Activated CD4-positive, alpha-beta T cell treated with anti-CD3 and anti-CD28 coated beads, Interleukin-2, amount 50 U/mL, for 4 hours (primary cell): Measurements from ENCODE around the gene WDFY2.
"Not testable (repeated sequence)": the region's sequence is repeated elsewhere in the genome, so short reads cannot be mapped to it uniquely, and the experiment has no call there.

ENCODE experiments used
- DNase-seq, 2 experiments: peaks; one replicate each; pipeline ENCODE4 v3.0.0-alpha.2; 2020

Gene WDFY2, protein sequence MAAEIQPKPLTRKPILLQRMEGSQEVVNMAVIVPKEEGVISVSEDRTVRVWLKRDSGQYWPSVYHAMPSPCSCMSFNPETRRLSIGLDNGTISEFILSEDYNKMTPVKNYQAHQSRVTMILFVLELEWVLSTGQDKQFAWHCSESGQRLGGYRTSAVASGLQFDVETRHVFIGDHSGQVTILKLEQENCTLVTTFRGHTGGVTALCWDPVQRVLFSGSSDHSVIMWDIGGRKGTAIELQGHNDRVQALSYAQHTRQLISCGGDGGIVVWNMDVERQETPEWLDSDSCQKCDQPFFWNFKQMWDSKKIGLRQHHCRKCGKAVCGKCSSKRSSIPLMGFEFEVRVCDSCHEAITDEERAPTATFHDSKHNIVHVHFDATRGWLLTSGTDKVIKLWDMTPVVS

DNA sequence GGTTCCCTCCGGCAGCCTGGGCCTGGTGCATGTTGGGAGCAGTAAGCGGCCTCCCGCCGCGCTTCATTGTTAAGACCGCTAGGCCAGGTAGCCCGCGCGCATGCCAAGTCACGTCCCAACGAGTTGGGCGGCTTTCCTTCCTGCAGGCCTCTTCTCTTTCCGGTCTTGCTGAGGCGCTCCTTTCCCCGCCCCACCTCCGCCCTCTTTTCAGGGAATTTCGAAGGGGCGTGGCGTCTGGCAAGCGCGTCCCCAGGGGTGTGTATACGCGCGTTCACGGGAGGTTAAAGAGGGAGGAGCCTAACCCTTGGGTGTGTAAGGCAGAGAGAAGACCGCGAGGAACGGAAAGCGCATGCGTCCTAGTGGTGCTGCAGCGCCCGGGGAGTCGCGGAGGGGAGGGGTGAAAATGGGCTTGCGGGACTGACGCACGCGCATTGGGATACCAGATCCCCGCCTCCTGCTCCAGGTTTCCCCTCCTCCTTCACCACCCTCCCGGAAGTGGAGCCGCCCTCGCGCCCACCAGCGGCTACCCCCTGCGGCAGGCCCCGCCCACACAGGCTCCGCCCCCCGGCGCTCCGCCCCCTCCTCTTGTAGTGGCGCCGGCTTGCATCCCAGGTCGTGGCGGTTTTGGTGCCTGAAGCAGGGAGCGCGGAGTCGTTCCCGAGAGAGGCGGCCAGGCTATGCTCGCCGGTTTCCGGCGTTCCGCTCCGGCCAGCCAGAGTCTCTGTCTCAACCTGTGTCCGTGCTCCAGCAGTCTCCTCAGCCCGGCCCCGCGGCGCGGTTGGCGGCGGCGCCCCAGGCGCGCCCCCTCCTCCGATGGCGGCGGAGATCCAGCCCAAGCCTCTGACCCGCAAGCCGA, at the start of gene WDFY2:
Gene WDFY2 (plus strand): TSS at position 588 of the 856 bp plus-strand sequence. CDS start 226 bp downstream, at position 814.
- peak; percentile 99 for DNase-seq

DNA sequence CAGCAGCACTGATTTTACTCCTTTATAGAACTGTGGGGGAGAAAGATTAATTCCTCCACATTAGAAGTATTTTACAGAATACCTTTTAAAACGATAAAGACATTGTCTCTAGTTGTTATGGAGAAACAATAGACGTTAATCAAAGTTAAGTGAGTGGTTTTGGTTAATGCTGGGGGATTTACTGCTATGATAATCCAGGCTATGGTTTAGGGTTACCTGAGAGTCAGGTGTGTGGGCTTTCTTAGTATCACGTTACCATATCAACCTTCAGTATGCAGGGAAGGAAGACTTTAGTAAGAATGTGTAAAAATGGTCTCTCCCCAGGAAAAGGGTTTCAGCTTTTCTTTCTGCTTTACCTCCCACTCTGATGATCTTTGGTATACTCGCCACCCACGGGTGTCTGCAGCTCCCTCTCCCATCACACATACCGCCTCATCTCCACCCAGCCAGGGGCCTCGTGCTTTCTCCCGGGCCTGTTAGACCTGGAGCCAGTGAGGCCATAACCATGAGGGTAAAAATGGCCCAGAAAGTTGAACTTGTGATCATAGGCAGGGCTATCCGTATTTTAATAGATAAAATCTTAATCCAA, 45.6 kb upstream of the WDFY2 start:
- no peak for DNase-seq

DNA sequence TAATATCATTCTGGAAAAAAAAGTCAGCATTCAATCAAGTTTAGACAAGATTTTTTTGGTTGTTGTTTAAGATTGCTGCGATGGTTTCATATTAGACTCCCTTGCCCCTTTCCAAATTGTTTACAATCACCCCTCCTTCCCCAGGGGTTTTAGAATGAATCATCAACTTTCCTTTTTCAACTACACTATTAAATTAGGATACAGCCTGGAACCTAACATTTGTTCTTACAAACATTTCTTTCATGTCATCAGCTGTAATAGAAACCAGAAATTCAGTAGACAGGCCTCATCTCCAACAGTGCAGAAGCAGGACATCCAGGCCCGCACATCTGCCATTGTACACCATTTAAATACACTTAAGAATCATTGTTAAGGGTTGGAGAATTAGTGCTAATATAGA, 44.4 kb upstream of the WDFY2 start:
- DNase-seq, result no peak

DNA sequence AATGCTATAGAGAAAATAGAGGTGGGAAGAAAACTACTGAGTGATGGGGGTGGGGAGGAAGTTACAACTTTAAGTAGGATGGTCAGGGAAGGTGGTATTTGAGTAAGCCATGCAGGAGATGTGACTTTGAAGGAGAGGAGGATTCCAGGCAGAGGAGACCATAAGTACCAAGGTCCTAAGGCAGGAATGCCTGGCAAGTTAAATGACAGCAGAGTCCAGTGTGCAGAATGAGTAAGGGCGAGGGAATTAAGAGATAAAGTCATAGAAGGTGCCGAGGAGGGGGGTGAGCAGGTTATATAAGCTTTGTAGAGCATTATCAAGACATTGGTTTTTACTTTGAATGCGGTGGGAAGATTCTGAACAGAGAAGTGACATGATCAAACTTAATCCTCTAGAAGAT, 43.2 kb upstream of the WDFY2 start:
- no peak for DNase-seq

DNA sequence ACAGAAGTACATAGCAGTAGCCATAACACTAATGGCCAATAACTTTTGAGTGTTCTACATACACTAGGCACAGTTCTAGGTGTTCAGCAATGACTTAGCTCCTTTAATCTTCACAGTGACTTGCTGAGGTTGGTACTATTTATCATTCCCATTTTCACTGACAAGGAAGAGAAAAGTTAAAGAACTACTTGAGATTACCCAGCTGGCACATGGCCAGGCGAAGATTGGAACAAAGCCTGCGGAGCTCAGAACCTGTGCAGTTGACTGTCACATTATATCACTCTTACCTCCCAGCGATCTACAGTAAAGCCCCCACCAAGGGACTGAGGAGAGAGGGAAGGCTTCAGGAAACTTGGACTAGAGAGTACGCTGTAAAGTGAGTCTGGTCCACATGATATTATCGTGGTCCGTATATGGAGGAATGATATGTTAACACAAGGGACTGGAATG, 42.4 kb upstream of the WDFY2 start:
- no peak for DNase-seq

DNA sequence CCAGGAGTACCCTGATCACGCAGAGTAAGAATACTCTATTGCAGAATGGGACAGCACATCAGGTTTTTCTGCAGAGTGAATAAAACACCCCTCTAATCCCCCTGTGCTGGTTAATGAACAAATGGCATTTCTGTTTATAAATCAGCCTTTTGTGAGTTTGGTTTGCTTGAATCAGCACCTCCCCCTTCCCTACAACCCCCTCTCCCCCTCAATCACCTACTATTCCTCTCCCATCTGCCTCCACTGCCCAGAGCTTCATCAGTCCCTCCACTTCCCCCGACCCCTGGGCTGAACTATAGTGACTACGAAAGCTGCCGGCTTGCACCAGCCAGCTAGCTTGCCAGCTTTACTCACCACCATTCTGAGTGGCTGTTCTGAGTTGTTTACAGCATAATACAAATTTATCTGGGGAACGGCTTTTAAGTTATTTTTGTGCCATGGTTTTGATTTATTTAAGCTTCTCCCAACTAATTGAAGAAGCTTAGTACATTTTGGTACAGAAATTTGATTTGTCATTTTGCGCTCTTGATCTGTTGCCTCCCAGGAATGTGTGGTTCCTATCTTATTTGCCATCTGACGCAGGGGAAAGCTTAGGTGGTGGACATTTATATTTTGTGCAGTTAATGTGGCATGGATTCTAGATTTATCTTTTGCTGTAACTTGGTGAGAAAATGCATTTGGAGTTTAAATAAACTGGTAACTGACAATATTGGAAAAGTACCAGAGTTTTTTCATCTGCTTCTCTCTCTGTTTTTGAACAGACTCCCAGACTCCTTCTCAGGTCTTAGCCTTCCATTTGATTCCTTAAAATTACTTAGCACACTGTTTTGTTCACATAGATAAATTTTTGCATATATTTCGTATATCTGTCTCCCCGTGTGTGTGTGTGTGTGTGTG, 41.7 kb upstream of the WDFY2 start:
- no peak for DNase-seq

DNA sequence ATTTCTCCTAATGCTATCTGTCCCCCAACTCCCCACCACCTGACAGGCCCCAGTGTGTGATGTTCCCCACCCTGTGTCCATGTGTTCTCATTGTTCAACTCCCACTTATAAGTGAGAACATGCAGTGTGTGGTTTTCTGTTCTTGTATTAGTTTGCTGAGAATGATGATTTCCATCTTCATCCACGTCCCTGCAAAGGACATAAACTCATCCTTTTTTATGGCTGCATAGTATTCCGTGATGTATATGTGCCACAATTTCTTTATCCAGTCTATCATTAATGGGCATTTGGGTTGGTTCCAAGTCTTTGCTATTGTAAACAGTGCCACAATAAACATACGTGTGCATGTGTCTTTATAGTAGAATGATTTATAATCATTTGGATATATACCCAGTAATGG, 38.8 kb upstream of the WDFY2 start:
- DNase-seq, result not testable (repeated sequence)

DNA sequence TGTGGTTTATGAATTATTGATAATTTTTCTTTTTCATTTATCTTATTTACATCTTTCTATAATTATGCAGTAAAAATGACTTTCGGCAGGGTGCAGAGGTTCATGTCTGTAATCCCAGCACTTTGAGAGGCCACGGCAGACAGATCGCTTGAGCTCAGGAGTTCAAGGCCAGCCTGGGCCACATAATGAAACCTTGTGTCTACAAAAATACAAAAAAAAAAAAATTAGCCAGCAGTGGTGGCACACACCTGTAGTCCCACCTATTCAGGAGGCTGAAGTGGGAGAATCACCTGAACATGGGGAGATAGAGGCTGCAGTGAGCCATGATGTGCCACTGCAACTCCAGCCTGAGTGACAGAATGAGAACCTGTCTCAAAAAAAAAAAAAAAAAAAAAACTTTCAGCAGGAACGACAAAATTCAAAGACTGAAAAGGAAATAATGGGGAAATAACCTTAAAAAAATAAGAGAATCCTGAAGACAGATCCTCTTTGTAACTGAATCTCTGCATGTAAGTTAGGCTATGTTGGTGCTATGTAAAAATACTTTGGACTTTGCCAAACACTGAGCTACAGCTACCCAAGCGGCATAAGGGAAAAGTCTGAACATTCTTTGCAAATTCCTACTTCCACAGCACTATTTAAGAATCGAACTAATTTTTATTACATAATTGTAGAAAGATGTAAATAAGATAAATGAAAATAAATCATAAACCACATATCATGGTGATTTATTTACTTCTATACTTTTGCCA, 36.7 kb upstream of the WDFY2 start:
- no peak for DNase-seq

DNA sequence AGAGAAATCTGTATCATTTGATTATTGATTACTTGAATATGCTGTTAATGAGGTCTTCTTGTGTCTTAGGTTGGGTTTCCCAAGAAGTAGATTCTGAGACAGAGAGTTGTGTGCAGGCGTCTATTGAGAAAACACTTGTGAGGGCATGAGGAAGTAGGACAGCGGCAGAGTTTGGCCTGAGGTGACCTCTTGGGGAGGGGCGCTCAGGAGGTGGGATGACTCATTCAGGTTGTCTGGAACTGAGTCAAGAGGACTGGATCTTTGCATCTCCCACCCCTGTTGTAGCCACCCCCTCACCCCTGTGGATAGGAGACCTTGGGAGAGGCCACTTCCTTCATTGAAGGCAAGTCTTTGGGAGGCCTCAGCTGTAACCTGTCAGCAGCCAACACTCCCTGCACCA, 35.2 kb upstream of the WDFY2 start:
- no peak for DNase-seq

DNA sequence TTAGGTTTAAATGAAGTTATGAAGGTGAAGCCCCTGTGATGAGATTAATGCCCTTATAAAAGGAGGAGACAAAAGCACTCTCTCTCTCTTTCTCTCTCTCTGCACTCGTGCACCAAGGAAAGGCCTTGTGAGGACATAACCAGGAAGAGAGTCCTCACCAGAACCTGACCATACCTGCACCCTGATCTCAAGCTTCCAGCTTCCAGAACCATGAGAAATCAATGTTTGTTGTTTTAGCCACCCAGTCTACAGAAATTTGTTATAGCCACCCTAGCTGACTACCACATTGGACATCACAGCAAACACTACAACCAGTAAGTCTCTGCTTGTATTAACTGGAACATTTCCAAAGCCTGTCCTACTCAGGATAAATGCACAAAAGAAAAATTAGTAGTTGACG, 34.7 kb upstream of the WDFY2 start:
- DNase-seq, result no peak

DNA sequence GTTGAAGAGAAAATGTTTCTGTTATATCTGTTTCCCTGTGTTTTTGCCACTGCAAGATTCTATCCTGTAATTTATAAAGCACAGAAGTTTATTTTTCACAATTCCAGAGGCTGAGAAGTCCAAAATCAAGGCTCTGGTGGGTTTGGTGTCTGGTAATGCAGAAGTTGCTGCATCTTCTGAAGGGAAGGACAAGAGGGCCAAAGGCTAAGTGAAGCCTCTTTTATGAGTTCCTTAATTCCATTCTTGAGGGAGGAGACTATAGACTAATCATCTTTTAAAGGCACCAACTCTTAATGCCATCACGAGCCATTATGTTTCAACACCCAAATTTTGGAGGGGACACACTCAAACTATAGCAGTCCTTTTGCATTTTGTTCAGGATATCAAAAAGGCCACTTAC, 34.1 kb upstream of the WDFY2 start:
- DNase-seq, result no peak

DNA sequence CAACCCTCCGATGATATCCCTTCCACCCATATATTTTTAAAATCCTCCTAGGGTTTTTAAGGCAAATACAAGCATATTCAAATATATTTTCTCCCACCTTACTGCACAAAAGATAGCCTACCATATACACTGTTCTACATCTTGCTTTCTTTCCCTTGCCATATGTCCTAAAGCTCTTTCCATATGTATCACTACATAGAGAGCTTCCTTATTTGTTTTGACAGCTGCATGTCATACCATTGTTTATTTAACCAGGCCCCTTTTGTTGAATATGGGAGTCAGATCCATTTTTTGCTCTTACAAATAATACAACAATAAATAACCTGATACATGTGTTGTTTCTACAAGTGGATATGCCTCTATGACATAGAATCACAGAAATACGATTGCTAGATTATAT, 32.8 kb upstream of the WDFY2 start:
- DNase-seq, result no peak

DNA sequence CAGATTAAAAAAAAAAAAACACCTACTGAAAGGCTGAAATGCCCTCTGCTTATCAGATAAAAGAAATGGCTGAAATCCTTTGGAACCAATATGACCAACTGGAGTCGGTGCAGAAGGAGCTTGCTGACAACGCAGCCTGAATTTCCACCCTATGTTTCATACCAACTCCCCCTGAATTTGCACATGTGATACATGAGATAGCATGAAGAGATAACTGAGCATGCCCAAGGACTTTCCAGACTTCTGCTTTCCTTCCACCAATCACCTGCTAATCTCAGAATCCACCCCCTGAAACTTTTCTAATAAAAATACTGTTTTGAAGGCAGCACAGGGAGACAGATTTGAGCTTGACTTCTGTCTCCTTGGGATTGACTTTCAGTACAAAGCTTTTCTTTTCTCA, 32.2 kb upstream of the WDFY2 start:
- DNase-seq, result no peak

DNA sequence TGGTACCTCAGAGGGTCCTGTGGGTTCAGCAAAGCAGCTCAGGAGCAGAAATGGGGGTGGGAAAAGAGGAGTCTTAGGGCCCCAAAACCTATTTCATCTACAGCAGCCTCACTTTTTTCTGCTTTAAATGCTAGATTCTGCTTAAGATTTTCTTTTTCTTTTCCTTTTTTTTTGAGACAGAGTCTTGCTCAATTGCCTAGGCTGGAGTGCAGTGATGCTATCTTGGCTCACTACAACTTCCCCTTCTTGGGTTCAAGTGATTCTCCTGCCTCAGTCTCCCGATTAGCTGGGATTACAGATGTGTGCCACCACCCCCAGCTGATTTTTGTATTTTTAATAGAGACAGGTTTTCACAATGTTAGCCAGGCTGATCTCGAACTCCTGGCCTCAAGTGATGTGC, 30.7 kb upstream of the WDFY2 start:
- no peak for DNase-seq

DNA sequence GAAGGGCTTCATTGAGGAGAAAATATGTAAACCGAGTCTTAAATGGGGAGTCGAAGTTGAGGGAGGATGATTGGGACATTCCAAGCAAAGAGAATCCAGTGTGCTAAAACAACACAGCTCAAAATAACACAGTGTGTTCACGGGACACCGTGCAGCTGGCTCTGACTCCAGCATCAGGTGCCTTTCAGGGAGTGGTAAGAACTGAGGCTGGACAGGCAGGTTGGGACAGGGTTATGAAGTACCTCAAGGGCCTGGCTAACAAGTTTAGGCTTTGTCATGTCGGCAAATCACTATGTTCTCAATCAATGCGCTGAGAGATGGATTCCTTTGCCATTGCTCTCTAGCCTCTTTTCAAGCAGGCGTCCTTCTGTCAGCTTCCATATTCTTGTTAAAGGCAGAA, 27.5 kb upstream of the WDFY2 start:
- no peak for DNase-seq

DNA sequence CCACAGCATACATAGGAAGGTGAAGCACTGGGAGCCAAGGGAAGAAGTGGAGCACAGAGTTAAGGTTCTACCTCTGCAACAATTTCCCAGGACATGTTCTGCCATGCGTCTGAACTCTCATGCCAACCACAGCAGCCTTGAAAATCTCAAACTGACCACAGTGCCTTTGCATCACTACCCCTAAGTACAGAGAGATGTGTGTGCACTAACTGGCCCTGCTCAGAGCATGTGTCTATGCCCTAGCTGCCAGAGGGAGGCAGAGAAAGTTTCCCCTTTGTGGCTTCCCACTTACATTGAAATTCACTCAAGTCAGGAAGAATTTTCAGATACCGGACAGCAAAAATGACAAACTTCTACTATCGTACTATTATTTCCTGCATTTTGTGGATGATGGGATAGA, 26.8 kb upstream of the WDFY2 start:
- no peak for DNase-seq

DNA sequence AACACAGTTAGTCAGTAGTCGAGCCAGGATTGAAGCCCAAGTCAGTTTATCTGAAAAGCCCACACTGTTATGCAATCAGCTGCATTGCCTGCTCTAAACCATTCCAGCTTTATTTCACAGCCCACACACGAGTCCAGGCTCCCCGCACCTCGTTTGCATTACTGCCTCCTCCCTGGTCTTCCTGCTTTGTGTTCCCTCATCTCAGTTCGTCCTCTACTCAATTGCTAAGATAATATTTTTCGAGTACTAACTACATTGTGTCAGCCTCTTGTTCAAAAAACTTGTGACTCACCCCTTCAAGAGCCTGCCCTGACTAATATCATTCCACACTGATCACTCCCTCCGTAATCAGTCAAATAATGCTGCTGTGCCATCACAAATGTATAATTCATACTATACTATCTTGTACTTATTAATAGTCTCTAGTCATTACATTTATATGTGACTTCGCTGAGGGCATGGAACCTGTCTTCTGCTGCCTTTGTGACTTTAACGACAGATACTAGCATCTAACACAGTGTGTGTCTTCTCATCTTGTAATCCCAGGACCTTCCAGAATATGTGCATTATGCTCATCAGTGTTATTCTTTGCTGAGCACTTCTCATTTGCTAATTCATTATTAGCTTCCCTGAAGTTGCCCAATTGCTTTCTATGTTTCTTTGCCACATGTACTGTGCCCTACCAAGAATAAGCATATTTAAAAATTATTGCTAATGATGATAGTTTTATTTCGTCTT, 26.2 kb upstream of the WDFY2 start:
- no peak for DNase-seq

DNA sequence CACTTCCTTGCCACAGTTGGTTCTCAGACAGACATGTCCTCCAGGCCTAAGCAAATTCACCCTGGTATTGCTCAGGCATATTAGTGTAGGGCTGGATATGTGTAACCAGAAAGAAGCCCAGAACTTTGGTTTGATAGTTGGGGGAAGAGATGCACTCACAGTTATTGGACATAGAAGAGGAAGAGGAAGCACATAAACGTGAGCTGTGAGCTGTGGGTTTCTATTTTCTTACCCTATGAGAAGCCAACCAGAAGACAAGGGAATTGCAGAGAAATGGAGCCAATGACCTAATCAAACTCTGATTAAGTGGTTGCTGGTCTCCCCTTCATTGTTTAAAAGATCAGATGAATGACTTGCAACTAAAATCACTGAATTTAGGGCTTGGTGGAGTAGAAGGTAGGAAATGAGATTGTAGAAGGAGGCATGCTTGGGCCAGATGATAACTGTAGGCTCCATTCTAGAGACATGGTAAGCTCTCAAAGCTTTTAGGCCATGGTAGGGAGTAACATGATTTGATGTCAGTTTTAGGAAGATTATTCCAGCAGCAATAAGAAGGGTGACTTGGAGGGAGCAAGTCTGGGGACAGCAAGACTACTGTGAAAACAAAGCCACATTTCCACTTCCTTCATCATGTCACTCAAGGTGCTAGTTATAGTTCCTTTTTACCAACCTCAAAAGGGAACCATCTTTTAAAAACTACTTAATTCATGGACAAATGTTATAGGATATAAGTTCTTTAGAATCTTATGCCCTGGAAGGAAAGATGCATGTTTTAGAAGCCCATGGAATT, 24.1 kb upstream of the WDFY2 start:
- DNase-seq, result no peak

DNA sequence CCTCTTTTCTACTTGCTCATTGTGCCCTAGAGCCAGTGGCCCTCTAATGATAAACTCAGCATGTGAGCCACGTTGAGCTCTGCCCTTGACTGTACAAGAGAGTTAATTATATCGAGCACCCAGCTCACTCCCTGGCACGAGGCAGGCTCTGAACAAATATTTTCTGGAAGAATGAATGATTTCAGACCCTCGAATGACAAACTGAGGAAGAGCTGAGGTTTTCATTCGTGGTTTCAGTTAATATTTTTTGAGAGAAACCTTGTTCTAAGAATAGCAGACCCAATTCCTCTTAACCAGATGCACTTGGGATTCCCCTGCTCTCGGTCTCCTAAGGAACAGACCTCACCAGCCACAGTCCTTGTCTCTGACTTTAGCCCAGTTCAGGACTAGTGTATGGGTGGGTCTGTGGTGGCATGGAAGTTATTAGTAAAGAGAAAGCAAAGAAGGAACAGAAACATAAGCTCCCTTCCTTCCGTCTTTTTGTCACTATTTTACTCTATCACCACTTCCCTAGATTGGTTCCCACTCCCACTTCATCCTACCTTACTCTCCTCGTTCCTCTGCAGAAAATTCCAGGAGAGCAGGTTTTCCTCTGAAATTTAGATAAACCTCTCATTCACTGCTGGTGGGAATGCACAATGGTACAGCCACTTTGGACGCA, 22.1 kb upstream of the WDFY2 start:
- DNase-seq, result no peak

DNA sequence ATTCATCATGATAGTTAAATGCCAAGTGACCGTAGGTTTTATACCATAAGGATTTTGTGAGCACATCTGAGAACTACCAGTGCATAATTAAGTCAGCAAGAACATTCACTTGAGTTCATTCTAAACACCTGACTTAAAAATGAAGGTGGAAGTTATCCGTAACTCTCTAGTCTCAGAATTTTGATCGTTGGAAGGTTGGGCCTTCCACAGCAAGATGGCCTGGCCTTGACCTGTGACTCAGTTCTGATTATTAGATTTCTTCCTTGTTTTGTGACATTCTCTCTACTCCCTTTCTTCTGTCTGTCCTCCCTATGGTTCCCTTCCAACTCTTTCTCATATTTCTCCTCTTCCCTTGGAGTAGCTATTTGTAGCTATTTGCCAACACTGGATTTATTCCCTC, 20.0 kb upstream of the WDFY2 start:
- no peak for DNase-seq
